DMS 273 (cell line): ENCODE data around the gene STAG1.
"Not testable (repeated sequence)": the region's sequence is repeated elsewhere in the genome, so short reads cannot be mapped to it uniquely, and the experiment has no call there.

Source experiments
- DNase-seq: peaks from one replicate; lab custom pipeline; 2025; ENCODE audit not compliant: unreplicated experiment; lab: John Stamatoyannopoulos, UW

Gene STAG1

GRCh38 chr3:136602818-136603217 is 149.4 kb downstream of the STAG1 start:
- DNase-seq: no peak

GRCh38 chr3:136595913-136596697 is 156.1 kb downstream of the STAG1 start:
- DNase-seq: no peak

- no peak for DNase-seq
These were observed 165.6 kb downstream of the STAG1 start for GRCh38 chr3:136586580-136586979.

- no peak for DNase-seq
These were observed 167.4 kb downstream of the STAG1 start for GRCh38 chr3:136584728-136585127.

GRCh38 chr3:136583823-136584222 is 168.4 kb downstream of the STAG1 start:
- DNase-seq: no peak

- no peak for DNase-seq
These were observed 174.4 kb downstream of the STAG1 start for GRCh38 chr3:136577791-136578190.

- no peak for DNase-seq
These were observed 175.7 kb downstream of the STAG1 start for GRCh38 chr3:136576279-136577009.

- DNase-seq: no peak
These were observed 184.5 kb downstream of the STAG1 start for GRCh38 chr3:136567599-136568188.

GRCh38 chr3:136564962-136565361 is 187.2 kb downstream of the STAG1 start:
- DNase-seq: not testable (repeated sequence)

GRCh38 chr3:136562026-136562425 is 190.2 kb downstream of the STAG1 start:
- no peak for DNase-seq

GRCh38 chr3:136559896-136560295 is 192.3 kb downstream of the STAG1 start:
- no peak for DNase-seq

GRCh38 chr3:136549461-136549860 is 202.7 kb downstream of the STAG1 start:
- not testable (repeated sequence) for DNase-seq

- DNase-seq: peak; percentile 69
These were observed 204.9 kb downstream of the STAG1 start for GRCh38 chr3:136547293-136547692.

- DNase-seq: peak; percentile 53
These were observed 205.5 kb downstream of the STAG1 start for GRCh38 chr3:136546720-136547119.

GRCh38 chr3:136545664-136546268 is 206.4 kb downstream of the STAG1 start:
- DNase-seq: peak; percentile 50

GRCh38 chr3:136544532-136544931 is 207.6 kb downstream of the STAG1 start:
- DNase-seq: no peak

- no peak for DNase-seq
These were observed 208.8 kb downstream of the STAG1 start for GRCh38 chr3:136543385-136543784.

- DNase-seq: no peak
These were observed 216.3 kb downstream of the STAG1 start for GRCh38 chr3:136535906-136536305.

- DNase-seq: no peak
These were observed 219.4 kb downstream of the STAG1 start for GRCh38 chr3:136532766-136533165.

- DNase-seq: no peak
These were observed 234.1 kb downstream of the STAG1 start for GRCh38 chr3:136518102-136518501.

GRCh38 chr3:136516656-136517055 is 235.5 kb downstream of the STAG1 start:
- no peak for DNase-seq

- DNase-seq: no peak
These were observed 236.1 kb downstream of the STAG1 start for GRCh38 chr3:136516095-136516494.
